NCI-H2081 (cell line): ENCODE results near the gene TMEM163.

Experiments
- DNase-seq, 2 experiments: peaks; one replicate each; lab custom pipeline; 2025; lab: John Stamatoyannopoulos, UW

TMEM163 gene

GRCh38 chr2:134455426-134455825 lies 263.4 kb downstream of the TMEM163 start:
- no peak for DNase-seq

- no peak for DNase-seq
Measured at GRCh38 chr2:134454931-134455330, 263.9 kb downstream of the TMEM163 start.

- no peak for DNase-seq
Measured at GRCh38 chr2:134454426-134454825, 264.4 kb downstream of the TMEM163 start.

GRCh38 chr2:134453973-134454372 lies 264.8 kb downstream of the TMEM163 start:
- DNase-seq, result no peak

GRCh38 chr2:134453476-134453875 lies 265.3 kb downstream of the TMEM163 start:
- no peak for DNase-seq

- no peak for DNase-seq
Measured at GRCh38 chr2:134452042-134452733, 266.6 kb downstream of the TMEM163 start.

GRCh38 chr2:134451347-134451630 lies 267.5 kb downstream of the TMEM163 start:
- DNase-seq, result no peak

- no peak for DNase-seq
Measured at GRCh38 chr2:134449751-134450513, 268.9 kb downstream of the TMEM163 start.

GRCh38 chr2:134449157-134449556 lies 269.6 kb downstream of the TMEM163 start:
- DNase-seq, result no peak

GRCh38 chr2:134448650-134449049 lies 270.1 kb downstream of the TMEM163 start:
- no peak for DNase-seq

GRCh38 chr2:134447669-134448068 lies 271.1 kb downstream of the TMEM163 start:
- no peak for DNase-seq

- no peak for DNase-seq
Measured at GRCh38 chr2:134446383-134447017, 272.3 kb downstream of the TMEM163 start.

GRCh38 chr2:134445985-134446382 lies 272.8 kb downstream of the TMEM163 start:
- DNase-seq, result no peak

- no peak for DNase-seq
Measured at GRCh38 chr2:134445116-134445515, 273.7 kb downstream of the TMEM163 start.

GRCh38 chr2:134443814-134444480 lies 274.9 kb downstream of the TMEM163 start:
- no peak for DNase-seq

- DNase-seq, result no peak
Measured at GRCh38 chr2:134441153-134441863, 277.5 kb downstream of the TMEM163 start.

- DNase-seq, result no peak
Measured at GRCh38 chr2:134440336-134440909, 278.4 kb downstream of the TMEM163 start.

- no peak for DNase-seq
Measured at GRCh38 chr2:134438371-134438770, 280.4 kb downstream of the TMEM163 start.

- DNase-seq, result no peak
Measured at GRCh38 chr2:134436706-134437105, 282.1 kb downstream of the TMEM163 start.

- no peak for DNase-seq
Measured at GRCh38 chr2:134435936-134436335, 282.9 kb downstream of the TMEM163 start.

GRCh38 chr2:134435505-134435904 lies 283.3 kb downstream of the TMEM163 start:
- DNase-seq, result no peak

GRCh38 chr2:134433979-134434378 lies 284.8 kb downstream of the TMEM163 start:
- DNase-seq, result no peak
